Subcutaneous adipose tissue (tissue), 4 donors: Measurements from ENCODE around the gene INPP5A. TPM values are rescaled to one million over a fixed set of nuclear protein-coding genes. Genes with fewer than 3 reads are reported as not detected.

Experiments
- total RNA-seq, 4 donors: library from RNA; depleted of rRNA; stranded (reverse); fragments of >200 nt; gene quantifications; one replicate each; pipeline ENCODE4 v1.1.0, GENCODE V29; 2016
- TF ChIP-seq, protein P1 (sequence below): fragments of 450-650 bp; IDR thresholded peaks from one replicate; pipeline ENCODE4 v1.5.1; 2016; ENCODE audit warnings: low read depth, mild to moderate bottlenecking, control low read depth, antibody characterized with exemption, moderate library complexity

INPP5A gene
- total RNA-seq, 4 donors from 2014 or later, result 23.1 to 34.1 (median 31.6) TPM

DNA sequence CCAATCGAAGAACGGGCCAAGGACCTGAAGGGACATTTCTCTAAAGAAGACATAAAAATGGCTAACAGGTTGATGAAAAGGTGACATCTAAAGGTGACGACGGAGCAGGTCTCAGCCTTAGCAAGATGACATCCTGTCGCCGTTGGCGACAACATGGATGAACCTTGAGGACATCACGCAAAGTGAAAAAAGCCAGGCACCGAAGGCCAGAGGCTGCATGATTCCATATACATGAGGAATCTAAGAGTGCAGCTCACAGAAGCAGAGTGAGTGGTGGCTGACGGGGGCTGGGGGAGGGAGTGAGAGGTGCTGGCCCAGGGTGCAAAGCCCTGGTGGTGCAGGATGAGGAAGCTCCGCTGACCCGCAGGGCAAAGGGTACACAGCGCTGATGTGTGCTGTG, 282.5 kb downstream of the INPP5A start:
- TF ChIP-seq, protein P1, sequence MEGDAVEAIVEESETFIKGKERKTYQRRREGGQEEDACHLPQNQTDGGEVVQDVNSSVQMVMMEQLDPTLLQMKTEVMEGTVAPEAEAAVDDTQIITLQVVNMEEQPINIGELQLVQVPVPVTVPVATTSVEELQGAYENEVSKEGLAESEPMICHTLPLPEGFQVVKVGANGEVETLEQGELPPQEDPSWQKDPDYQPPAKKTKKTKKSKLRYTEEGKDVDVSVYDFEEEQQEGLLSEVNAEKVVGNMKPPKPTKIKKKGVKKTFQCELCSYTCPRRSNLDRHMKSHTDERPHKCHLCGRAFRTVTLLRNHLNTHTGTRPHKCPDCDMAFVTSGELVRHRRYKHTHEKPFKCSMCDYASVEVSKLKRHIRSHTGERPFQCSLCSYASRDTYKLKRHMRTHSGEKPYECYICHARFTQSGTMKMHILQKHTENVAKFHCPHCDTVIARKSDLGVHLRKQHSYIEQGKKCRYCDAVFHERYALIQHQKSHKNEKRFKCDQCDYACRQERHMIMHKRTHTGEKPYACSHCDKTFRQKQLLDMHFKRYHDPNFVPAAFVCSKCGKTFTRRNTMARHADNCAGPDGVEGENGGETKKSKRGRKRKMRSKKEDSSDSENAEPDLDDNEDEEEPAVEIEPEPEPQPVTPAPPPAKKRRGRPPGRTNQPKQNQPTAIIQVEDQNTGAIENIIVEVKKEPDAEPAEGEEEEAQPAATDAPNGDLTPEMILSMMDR, result no peak

DNA sequence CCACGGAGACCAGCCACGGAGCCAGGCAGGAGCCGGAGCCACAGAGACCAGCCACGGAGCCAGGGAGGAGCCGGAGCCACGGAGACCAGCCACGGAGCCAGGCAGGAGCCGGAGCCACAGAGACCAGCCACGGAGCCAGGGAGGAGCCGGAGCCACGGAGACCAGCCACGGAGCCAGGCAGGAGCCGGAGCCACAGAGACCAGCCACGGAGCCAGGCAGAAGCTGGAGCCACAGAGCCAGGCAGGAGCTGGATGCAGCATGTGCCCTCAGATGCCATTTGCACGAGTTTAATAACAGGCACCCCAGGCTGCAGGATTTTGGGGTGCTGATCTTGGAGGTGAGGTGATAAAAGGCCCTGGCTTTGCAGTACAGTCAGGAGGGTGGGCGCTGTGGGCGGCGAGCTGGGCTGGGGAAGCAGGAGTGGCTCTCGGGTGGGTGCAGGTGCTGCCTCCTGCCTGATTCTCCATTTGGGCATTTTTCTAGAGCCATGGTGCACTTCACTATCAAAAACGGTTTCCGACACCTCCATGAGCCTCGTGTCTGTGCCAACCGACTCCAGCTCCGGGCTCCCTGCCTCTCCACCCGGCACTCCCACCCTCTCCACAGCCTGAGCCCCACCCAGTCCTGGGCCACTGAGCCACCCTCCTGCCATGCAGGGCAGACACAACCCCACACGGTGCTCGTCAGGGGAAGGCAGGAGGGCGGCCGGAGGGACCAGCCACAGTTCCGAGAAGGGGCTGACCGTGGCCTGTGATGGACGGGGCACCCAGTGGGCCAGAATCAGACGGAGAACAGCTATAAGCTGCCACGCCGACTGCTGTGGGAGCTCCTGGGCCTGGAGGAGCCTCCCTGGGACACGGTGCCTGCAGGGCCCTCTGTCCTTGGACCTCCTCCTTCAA, 289.2 kb downstream of the INPP5A start:
- TF ChIP-seq, protein P1, result no peak

DNA sequence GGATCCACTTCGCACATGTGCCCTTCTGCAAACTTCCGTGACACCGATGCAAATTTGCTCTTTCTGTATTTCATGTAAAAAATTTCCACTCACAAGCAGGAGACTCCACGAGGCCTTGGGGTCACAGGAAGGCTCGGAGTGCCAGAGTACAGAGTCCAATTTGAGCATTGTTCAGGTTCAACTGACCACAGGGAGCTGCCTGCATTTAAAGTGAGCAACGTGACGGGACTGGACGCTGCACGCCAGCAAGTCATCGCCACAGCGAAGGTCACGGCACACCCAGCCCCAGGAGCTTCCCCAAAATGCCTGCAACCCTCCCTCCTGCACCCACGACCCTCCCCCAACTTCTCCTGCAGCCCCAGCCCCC, 289.8 kb downstream of the INPP5A start:
- TF ChIP-seq, protein P1, result no peak

DNA sequence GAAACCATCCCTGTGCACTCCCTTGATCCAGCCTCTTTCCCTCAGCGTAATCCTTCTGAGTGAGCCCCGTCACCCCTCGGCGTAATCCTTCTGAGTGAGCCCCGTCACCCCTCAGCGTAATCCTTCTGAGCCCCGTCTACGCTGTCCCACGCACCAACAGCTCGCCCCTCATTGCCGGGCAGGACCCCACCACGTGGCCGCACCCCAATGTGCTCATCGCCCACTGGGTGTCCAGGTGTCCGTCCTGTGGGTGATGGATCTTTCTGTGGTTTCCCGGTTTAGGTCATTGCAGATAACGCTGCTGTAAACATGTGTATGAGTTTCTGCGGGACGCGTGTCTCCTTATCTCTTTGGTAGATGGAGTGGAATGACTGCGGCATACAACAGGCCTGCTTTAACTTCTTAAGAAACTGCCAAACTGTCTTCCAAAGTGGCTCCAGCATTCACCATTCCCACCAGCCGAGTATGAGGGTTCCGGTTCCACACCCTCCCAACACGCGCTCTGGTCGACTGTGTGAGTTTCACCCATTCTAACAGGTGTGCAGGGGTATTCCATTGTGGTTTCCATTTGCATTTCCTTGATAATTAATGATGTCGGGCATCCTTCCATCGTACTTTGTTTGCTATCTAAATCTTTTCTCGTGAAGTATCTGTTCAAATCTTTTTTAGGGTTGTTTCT, 290.4 kb downstream of the INPP5A start:
- TF ChIP-seq, protein P1, result no peak

DNA sequence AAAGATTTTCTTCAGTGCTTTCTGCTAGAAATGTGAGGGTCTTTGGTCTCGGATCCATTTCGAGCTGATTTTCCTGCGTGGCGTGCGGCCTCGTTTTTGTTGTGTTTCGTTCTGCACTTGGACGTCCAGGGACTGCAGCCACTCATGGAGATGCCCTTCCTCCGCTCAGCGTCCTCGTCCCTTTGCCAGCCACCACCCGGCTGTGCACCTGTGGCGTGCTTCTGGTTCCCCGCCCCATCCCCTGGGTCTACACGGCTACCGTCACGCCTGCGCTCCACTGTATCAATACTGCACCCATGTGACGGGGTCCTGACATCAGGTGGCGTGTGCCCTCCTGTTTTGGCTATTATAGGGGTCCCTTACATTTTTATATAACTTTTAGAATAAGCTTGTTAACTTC, 291.1 kb downstream of the INPP5A start:
- TF ChIP-seq, protein P1, result no peak

DNA sequence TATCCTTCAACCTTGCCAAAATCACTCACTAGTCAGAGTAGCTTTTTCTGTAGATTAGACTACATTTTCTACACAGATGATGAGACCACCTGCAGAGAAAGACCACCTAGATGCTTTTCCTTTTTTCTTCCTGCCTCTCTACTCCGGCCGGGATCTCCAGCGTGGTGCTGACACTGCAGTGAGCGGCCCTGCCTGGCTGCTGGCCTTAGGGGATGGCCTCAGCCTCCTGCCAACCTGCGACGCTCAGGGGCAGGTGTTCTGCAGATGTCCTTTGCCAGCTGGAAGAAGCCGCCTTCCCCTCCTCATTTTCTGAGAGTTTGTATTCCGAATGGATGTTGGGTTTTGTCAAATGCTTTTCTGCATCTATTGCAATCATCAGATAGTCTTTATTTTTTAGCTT, 291.8 kb downstream of the INPP5A start:
- TF ChIP-seq, protein P1, result no peak

GRCh38 chr10:132832186-132832969, 294.8 kb downstream of the INPP5A start:
- TF ChIP-seq, protein P1, result no peak
